ENCODE results near the gene ZNF516.

ZNF516 gene

GRCh38 chr18:76446321-76447257 lies 48.5 kb downstream of the ZNF516 start:
- DNase-seq (ENCODE audit: low read depth in 1 of 2, low spot score in 1 of 2), result no peak
- no peaks in the 10 kb centered on the region for H3K27me3 ChIP-seq (ENCODE audit: insufficient read depth, poor library complexity, severe bottlenecking)
- TF ChIP-seq GABPA (IDR thresholded peaks at IDR 0.05; ENCODE audit: low read depth), result no peak
- TF ChIP-seq REST (IDR thresholded peaks at IDR 0.05; ENCODE audit: insufficient replicate concordance, low read depth), result no peak
- TF ChIP-seq POLR2AphosphoS5 (IDR thresholded peaks at IDR 0.05; ENCODE audit: low read depth), result peak; percentile 8
- no peak for TF ChIP-seq SPI1 (IDR thresholded peaks at IDR 0.05; ENCODE audit: borderline replicate concordance, low read depth)
- no peak for TF ChIP-seq CTCF (IDR thresholded peaks at IDR 0.05; ENCODE audit: insufficient read depth, low read length)
- no peak overlapping the region for H3K4me3 ChIP-seq (replicated peaks; ENCODE audit: insufficient read depth, low read length)
- H3K27ac ChIP-seq (replicated peaks), result no peak overlapping the region; the same call in 1 of the 2 replicates

GRCh38 chr18:76445741-76446232 lies 49.3 kb downstream of the ZNF516 start:
- TF ChIP-seq REST (IDR thresholded peaks at IDR 0.05; ENCODE audit: insufficient replicate concordance, low read depth), result no peak
- peak; percentile 17; the same call in 1 of the 2 replicates for TF ChIP-seq POLR2AphosphoS5 (IDR thresholded peaks at IDR 0.05; ENCODE audit: low read depth)
- no peak for TF ChIP-seq GABPA (IDR thresholded peaks at IDR 0.05; ENCODE audit: low read depth)
- TF ChIP-seq CTCF (IDR thresholded peaks at IDR 0.05; ENCODE audit: insufficient read depth, low read length), result no peak
- no peak for TF ChIP-seq SPI1 (IDR thresholded peaks at IDR 0.05; ENCODE audit: borderline replicate concordance, low read depth)
- H3K4me3 ChIP-seq (replicated peaks; ENCODE audit: insufficient read depth, low read length), result no peak overlapping the region
- no peak for DNase-seq (ENCODE audit: low read depth in 1 of 2, low spot score in 1 of 2)
- no peak overlapping the region for H3K27ac ChIP-seq (replicated peaks)
- no peaks in the 10 kb centered on the region for H3K27me3 ChIP-seq (ENCODE audit: insufficient read depth, poor library complexity, severe bottlenecking)

- H3K27me3 ChIP-seq (ENCODE audit: insufficient read depth, poor library complexity, severe bottlenecking), result no peaks in the 10 kb centered on the region
- H3K4me3 ChIP-seq (replicated peaks; ENCODE audit: insufficient read depth, low read length), result no peak overlapping the region
- TF ChIP-seq CTCF (IDR thresholded peaks at IDR 0.05; ENCODE audit: insufficient read depth, low read length) (no peak), REST (IDR thresholded peaks at IDR 0.05; ENCODE audit: insufficient replicate concordance, low read depth) (no peak), GABPA (IDR thresholded peaks at IDR 0.05; ENCODE audit: low read depth) (no peak), SPI1 (IDR thresholded peaks at IDR 0.05; ENCODE audit: borderline replicate concordance, low read depth) (no peak)
- no peak for DNase-seq (ENCODE audit: low read depth in 1 of 2, low spot score in 1 of 2)
- H3K27ac ChIP-seq (replicated peaks), result no peak overlapping the region
Observed at GRCh38 chr18:76445275-76445674, 49.8 kb downstream of the ZNF516 start.
